Rectal smooth muscle tissue (tissue), 1 donor: ENCODE measurements around the gene RC3H2.
A peak's percentile ranks its signal among the peaks of the same experiment; 100 is the strongest.

ENCODE experiments used
- H3K27ac ChIP-seq: one replicate; pipeline ENCODE4 v1.7.0; 2013; ENCODE audit warnings: low read depth, low read length, inconsistent platforms
- H3K27me3 ChIP-seq: one replicate; pipeline ENCODE4 v1.7.0; 2013; ENCODE audit warnings: low read length; ENCODE audit not compliant: control insufficient read depth, insufficient read depth
- H3K36me3 ChIP-seq: one replicate; pipeline ENCODE4 v1.7.0; 2013; ENCODE audit warnings: low read length; ENCODE audit not compliant: control insufficient read depth, insufficient read depth
- H3K4me1 ChIP-seq: one replicate; pipeline ENCODE4 v1.7.0; 2013; ENCODE audit warnings: low read length; ENCODE audit not compliant: control insufficient read depth, insufficient read depth
- H3K4me3 ChIP-seq: one replicate; pipeline ENCODE4 v1.7.0; 2013; ENCODE audit warnings: low read length
- H3K9ac ChIP-seq: one replicate; pipeline ENCODE4 v1.7.0; 2013; ENCODE audit warnings: low read length

RC3H2 gene, protein sequence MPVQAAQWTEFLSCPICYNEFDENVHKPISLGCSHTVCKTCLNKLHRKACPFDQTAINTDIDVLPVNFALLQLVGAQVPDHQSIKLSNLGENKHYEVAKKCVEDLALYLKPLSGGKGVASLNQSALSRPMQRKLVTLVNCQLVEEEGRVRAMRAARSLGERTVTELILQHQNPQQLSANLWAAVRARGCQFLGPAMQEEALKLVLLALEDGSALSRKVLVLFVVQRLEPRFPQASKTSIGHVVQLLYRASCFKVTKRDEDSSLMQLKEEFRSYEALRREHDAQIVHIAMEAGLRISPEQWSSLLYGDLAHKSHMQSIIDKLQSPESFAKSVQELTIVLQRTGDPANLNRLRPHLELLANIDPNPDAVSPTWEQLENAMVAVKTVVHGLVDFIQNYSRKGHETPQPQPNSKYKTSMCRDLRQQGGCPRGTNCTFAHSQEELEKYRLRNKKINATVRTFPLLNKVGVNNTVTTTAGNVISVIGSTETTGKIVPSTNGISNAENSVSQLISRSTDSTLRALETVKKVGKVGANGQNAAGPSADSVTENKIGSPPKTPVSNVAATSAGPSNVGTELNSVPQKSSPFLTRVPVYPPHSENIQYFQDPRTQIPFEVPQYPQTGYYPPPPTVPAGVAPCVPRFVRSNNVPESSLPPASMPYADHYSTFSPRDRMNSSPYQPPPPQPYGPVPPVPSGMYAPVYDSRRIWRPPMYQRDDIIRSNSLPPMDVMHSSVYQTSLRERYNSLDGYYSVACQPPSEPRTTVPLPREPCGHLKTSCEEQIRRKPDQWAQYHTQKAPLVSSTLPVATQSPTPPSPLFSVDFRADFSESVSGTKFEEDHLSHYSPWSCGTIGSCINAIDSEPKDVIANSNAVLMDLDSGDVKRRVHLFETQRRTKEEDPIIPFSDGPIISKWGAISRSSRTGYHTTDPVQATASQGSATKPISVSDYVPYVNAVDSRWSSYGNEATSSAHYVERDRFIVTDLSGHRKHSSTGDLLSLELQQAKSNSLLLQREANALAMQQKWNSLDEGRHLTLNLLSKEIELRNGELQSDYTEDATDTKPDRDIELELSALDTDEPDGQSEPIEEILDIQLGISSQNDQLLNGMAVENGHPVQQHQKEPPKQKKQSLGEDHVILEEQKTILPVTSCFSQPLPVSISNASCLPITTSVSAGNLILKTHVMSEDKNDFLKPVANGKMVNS

GRCh38 chr9:122904823-122905710 lies at the start of gene RC3H2:
RC3H2 (minus strand) TSS chr9:122905359; CDS start chr9:122897509, 7,850 bp downstream.
- Histone ChIP-seq H3K4me1 (peaks cover 15% of the 10 kb centered on the region), H3K27me3 (no peaks in the 10 kb centered on the region), H3K36me3 (no peaks in the 10 kb centered on the region), H3K27ac (peak within 1 kb of the TSS; percentile 95), H3K9ac (peak within 1 kb of the TSS; percentile 88), H3K4me3 (peak within 1 kb of the TSS; percentile 90)

- H3K36me3 ChIP-seq: no peaks in the 10 kb centered on the region
- no peak overlapping the region for H3K4me3 ChIP-seq
- no peak overlapping the region for H3K9ac ChIP-seq
- H3K27ac ChIP-seq: no peak overlapping the region
- H3K27me3 ChIP-seq: no peaks in the 10 kb centered on the region
- peaks cover 3% of the 10 kb centered on the region for H3K4me1 ChIP-seq
Measured at GRCh38 chr9:122954253-122954691, 49.1 kb upstream of the RC3H2 start.

DNA sequence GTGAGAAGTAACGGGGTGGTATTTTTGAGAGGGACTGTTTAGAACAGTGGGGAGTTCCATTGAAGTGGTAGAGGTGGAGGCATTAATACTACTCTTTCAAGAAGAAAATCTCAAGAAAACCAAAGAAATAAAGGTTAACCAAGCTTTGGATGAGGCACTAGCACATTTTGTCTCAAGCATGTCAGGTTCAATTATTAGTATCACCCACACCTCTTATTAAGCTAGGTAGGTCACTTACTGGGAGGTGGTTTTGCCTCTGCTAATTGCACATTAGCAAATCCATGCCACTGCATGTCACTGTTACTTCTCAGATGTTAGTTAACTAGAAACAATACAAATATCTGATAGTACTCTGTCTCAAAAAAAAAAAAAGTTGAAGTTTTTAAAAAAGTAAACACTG lies 45.9 kb upstream of the RC3H2 start:
- peaks cover 13% of the 10 kb centered on the region for H3K4me1 ChIP-seq

DNA sequence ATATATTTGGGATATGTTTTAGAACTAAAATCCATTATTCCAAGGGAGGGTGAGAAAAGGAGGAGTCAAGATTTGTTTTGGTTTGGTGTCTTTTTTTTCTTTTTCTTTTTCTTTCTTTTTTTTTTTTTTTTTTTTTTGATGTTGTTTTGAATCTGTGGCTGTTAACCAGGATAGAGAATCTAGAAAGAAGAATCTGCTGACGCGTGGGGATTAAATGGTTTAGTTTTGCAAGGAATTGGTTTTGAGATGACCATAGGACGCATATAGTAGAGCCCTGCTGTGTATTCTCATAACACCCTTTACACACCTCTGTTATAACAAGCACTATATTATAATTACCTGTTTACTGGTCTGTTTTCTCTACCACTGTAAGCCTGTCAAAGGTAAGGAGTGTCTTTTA lies 45.1 kb upstream of the RC3H2 start:
- Histone ChIP-seq H3K4me3 (no peak overlapping the region), H3K27me3 (no peaks in the 10 kb centered on the region), H3K4me1 (peaks cover 20% of the 10 kb centered on the region), H3K36me3 (no peaks in the 10 kb centered on the region), H3K9ac (no peak overlapping the region), H3K27ac (no peak overlapping the region)

More for the DNA sequence above, 45.9 kb upstream of the RC3H2 start:
- no peaks in the 10 kb centered on the region for H3K27me3 ChIP-seq
- no peak overlapping the region for H3K4me3 ChIP-seq
- H3K27ac ChIP-seq: no peak overlapping the region
- H3K36me3 ChIP-seq: no peaks in the 10 kb centered on the region
- no peak overlapping the region for H3K9ac ChIP-seq

- Histone ChIP-seq H3K4me1 (peaks cover 24% of the 10 kb centered on the region), H3K27ac (no peak overlapping the region)
Measured at GRCh38 chr9:122949696-122950095, 44.5 kb upstream of the RC3H2 start.

GRCh38 chr9:122948313-122948712 lies 43.2 kb upstream of the RC3H2 start:
- no peak overlapping the region for H3K4me3 ChIP-seq
- H3K27ac ChIP-seq: peak overlapping the region; percentile 11
- H3K9ac ChIP-seq: no peak overlapping the region
- no peaks in the 10 kb centered on the region for H3K36me3 ChIP-seq
- H3K4me1 ChIP-seq: peaks cover 23% of the 10 kb centered on the region
- H3K27me3 ChIP-seq: no peaks in the 10 kb centered on the region

More at GRCh38 chr9:122949696-122950095, 44.5 kb upstream of the RC3H2 start:
- Histone ChIP-seq H3K36me3 (no peaks in the 10 kb centered on the region), H3K27me3 (no peaks in the 10 kb centered on the region), H3K4me3 (no peak overlapping the region), H3K9ac (no peak overlapping the region)

- H3K4me1 ChIP-seq: peaks cover 26% of the 10 kb centered on the region
- no peaks in the 10 kb centered on the region for H3K27me3 ChIP-seq
- H3K4me3 ChIP-seq: no peak overlapping the region
- no peaks in the 10 kb centered on the region for H3K36me3 ChIP-seq
- H3K9ac ChIP-seq: no peak overlapping the region
- H3K27ac ChIP-seq: peak overlapping the region; percentile 86
Measured at GRCh38 chr9:122946461-122947005, 41.4 kb upstream of the RC3H2 start.

DNA sequence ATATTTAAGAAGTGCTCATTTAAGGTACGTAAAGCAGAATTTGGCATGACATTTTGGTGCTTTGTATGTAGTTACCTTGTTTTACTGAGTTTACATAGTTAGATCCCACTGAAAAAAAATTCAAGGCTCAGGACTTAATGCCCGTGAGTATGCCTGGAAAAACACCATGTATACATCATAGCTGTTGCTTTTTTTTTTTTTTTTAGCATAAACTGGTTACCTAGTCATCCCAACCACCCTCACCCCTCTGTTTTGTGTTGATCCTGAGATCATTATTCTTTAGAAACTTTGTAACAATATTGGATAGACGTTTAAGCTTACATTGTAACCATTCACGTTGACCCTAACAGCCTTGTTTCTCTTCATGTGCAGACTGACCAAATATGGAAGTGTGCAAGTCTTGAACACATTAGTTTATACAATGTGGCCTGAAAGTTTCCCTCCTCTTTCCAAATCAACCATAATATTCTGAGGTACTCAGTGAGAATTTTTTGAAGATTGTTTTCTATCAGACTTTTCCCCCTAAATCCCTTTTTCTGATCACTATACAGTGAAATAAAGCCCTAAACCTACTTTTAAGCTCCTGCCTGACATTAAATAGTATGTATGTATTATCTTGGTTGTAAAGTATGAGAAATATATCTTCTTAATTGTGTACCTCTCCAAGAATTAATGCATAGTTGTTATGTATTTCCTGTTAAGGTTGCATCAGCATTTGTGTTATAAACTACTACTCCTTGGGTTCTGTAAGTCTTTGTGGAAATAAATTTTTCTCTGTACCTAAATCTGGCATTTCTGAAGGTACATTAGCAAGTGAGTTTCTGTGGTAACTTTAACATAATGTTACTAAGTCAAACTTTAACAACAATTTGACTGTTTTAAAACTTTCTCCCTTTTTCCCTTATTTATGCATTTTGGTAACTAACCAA lies 40.1 kb upstream of the RC3H2 start:
- no peaks in the 10 kb centered on the region for H3K27me3 ChIP-seq
- H3K9ac ChIP-seq: no peak overlapping the region
- peak overlapping the region; percentile 86 for H3K27ac ChIP-seq
- H3K4me1 ChIP-seq: peaks cover 28% of the 10 kb centered on the region
- H3K4me3 ChIP-seq: peak overlapping the region; percentile 7
- H3K36me3 ChIP-seq: no peaks in the 10 kb centered on the region

DNA sequence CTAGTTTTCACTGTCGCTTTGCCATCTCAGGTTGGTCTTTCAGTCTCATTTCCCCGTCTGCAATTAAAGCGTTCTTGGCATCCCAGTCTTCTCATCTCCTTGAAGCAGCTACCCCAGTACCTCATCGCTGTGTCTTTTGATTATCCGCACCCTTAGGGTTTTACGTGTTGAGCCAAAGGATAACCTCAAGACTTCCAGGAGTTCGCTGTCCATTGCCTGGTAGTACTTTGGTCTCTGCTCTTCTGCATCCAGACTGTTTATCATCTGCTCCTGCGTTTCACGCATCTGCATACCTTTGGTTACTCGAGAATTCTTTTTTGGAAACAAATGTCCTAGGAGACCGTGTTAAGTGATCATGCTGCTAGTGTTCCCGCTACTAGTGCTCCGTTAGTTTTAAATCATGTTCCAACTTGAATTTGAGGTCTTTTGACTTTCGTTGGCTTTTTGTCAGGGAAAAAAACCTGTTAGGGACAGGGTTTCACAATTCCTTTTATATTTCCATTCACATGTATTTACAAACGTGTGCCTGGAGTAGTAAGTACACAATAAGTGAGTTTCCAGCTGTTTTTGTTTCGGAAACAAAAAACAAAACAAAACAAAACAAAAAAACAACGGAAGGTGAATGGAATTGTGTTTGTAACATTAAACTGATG lies 36.5 kb upstream of the RC3H2 start:
- Histone ChIP-seq H3K27ac (peak overlapping the region; percentile 96), H3K4me1 (peaks cover 22% of the 10 kb centered on the region), H3K4me3 (peak overlapping the region; percentile 97), H3K9ac (peak overlapping the region; percentile 93), H3K27me3 (no peaks in the 10 kb centered on the region), H3K36me3 (peaks cover 1% of the 10 kb centered on the region)
